Stimulated activated naive CD4-positive, alpha-beta T cell treated with Interleukin-2 at 50 U/mL for 16 hours (primary cell): Measurements from ENCODE around the gene ZBTB17.
"Not testable (repeated sequence)": the region's sequence is repeated elsewhere in the genome, so short reads cannot be mapped to it uniquely, and the experiment has no call there.

ENCODE experiments used
- DNase-seq: peaks from one replicate; lab custom pipeline; 2025; lab: John Stamatoyannopoulos, UW

The ZBTB17 gene

DNA sequence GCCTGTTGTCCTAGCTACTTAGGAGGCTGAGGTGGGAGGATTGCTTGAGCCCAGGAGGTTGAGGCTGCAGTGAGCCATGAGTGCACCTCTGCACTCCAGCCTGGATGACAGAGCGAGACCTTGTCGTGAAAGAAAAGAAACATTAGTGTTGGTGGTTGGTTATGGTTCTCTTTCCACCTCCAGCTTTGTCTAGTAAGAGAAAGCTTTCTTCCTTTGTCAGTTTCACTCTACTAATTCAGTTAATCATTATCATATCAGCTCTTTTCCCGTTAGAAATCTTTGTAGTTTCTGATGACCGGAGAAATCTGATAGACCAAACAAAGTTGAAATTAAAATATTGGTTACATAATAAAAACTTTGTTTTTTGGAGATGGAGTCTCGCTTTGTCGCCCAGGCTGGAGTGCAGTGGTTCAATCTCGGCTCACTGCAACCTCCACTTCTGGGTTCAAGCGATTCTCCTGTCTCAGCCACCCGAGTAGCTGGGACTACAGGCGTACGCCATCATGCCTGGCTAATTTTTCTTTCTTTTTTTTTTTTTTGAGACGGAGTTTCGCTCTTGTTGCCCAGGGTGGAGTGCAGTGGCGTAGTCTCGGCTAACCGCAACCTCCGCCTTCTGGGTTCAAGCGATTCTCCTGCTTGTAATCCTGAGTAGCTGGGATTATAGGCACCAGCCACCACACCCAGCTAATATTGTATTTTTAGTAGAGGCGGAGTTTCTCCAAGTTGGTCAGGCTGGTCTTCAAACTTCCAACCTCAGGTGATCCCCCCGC, 78.9 kb downstream of the ZBTB17 start:
- DNase-seq: not testable (repeated sequence)

DNA sequence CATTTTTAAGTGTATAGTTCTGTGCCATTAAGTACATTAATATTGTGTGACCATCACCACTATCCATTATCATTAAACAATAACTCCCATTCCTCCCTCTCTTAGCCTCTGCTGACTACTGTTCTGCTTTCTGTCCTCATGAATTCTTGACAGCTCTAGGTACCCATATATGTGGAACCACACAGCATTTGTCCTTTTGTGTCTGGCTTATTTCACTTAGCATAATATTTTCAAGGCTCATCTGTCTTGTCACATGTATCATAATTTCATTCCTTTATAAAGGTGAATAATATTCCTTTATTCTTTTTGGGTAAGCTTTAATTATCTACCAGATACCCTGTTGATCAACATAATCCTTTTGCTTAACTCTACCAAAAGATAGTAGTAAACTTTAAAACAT, 80.7 kb downstream of the ZBTB17 start:
- DNase-seq: no peak

- not testable (repeated sequence) for DNase-seq
These were observed 82.9 kb downstream of the ZBTB17 start for GRCh38 chr1:15892857-15893599.
